ENCODE data around the gene SOCS4. TPM values are rescaled to one million over a fixed set of nuclear protein-coding genes. Genes with fewer than 3 reads are reported as not detected.
A peak's percentile ranks its signal among the peaks of the same experiment; 100 is the strongest.

The SOCS4 gene
- total and polyA plus RNA-seq, 2 of the 13 experiments (the other 11 are each of a cell fraction or from before 2014, with no cell fraction given) = 4.0 to 10.0 TPM

DNA sequence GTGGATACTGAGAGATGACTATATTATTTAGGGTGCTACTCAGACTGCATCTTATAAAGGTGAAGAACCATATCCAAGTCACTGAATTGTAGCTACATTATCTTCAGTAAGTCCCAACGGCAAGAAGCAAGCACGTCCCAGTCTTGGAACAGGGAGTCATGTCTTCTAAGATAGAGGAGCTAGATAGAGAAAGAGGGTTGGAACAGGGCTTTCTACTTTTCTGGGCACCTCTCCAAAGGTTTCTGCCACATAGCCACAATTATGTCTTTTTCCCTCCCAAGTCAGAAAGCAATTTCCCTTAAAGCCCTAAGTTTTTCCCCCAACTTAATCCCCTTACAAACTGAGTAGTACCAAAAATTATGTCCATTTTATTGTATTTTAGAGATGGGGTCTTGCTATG is 46.8 kb downstream of the SOCS4 start:
- H3K27me3 ChIP-seq (ENCODE audit: control insufficient read depth in 1 of 2, insufficient read depth in 2 of 2, low read length in 2 of 2) = no peaks in the 10 kb centered on the region
- intact Hi-C loops (cut with micrococcal nuclease; ENCODE audit: unreplicated experiment) = no loop called here
- no peak overlapping the region for H2AFZ ChIP-seq (ENCODE audit: low read length)
- H3K79me2 ChIP-seq (ENCODE audit: insufficient read depth, low read length) = no peaks in the 10 kb centered on the region
- H3K27ac ChIP-seq (ENCODE audit: extremely low read length, insufficient read depth, low read length) = no peak overlapping the region
- in situ Hi-C loops (cut with HindIII; ENCODE audit: extremely low pct_ligation_motif_present, low pct_unique_long_range_greater_than_20kb) = no loop called here
- no peak for ATAC-seq
- no peak overlapping the region for H3K4me3 ChIP-seq (replicated peaks in 1 of 3; ENCODE audit: insufficient read depth in 1 of 3, low read depth in 2 of 3, low read length in 3 of 3)
- TF ChIP-seq SCMH1 (CRISPR knock-in tag; IDR thresholded peaks at IDR 0.05; ENCODE audit: borderline replicate concordance) (no peak), MZF1 (CRISPR knock-in tag; IDR thresholded peaks at IDR 0.05; ENCODE audit: borderline replicate concordance) (no peak), STAT5B (CRISPR knock-in tag; IDR thresholded peaks at IDR 0.05) (no peak)
- TF ChIP-seq, protein P1, sequence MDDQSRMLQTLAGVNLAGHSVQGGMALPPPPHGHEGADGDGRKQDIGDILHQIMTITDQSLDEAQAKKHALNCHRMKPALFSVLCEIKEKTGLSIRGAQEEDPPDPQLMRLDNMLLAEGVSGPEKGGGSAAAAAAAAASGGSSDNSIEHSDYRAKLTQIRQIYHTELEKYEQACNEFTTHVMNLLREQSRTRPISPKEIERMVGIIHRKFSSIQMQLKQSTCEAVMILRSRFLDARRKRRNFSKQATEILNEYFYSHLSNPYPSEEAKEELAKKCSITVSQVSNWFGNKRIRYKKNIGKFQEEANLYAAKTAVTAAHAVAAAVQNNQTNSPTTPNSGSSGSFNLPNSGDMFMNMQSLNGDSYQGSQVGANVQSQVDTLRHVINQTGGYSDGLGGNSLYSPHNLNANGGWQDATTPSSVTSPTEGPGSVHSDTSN (CRISPR knock-in tag; IDR thresholded peaks at IDR 0.05; ENCODE audit: borderline replicate concordance) = no peak
- CTCF ChIA-PET (ENCODE audit: low intra/inter-chr PET ratio, low total read pairs) = no interaction called here
- POLR2A ChIA-PET = no interaction called here
- no peak overlapping the region for H3K9ac ChIP-seq (ENCODE audit: insufficient read depth, low read depth, low read length)
- no peaks in the 10 kb centered on the region for H4K20me1 ChIP-seq (ENCODE audit: insufficient read depth, low read length)
- no peak for DNase-seq (ENCODE audit: low spot score)
- BruUV-seq (replicated peaks) = no TSS peak
- peaks cover 27% of the 10 kb centered on the region for H3K4me1 ChIP-seq (ENCODE audit: insufficient read depth, low read length)
- no peaks in the 10 kb centered on the region for H3K36me3 ChIP-seq (replicated peaks in 1 of 2; ENCODE audit: control insufficient read depth in 1 of 2, insufficient read depth in 2 of 2, low read length in 2 of 2)
- H3K4me2 ChIP-seq (ENCODE audit: low read depth, low read length) = no peak overlapping the region
- 75% methylated on average over 2 of the region's 2 CpGs for WGBS (ENCODE audit: low lambda C conversion rate)
- H3K9me3 ChIP-seq (ENCODE audit: low read length) = no peaks in the 10 kb centered on the region
- FAIRE-seq = no peak

DNA sequence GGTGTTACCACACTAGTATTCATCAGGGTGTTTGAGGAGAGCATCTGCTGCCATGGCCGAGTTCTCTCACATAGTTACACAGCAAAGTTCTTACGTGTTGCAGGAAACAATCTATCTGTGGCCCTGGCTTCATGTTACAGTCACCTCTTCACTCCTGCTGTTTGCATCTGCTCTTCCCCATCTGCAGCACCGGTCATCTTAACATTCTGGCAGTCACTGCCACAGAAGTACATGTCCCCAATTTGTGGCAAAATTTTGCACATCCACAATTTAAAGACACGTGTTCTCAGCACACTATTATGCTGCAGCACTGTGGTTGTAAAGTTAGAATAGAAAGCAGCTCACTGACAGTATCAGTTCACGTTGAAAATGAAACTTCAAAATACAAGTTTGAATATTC is 47.6 kb downstream of the SOCS4 start:
- POLR2A ChIA-PET = no interaction called here

More for the DNA sequence above, 47.6 kb downstream of the SOCS4 start:
- WGBS (ENCODE audit: low lambda C conversion rate) = 10% methylated on average over 5 of the region's 5 CpGs
- FAIRE-seq = no peak
- no peaks in the 10 kb centered on the region for H3K27me3 ChIP-seq (ENCODE audit: control insufficient read depth in 1 of 2, insufficient read depth in 2 of 2, low read length in 2 of 2)
- no peak overlapping the region for H3K27ac ChIP-seq (ENCODE audit: extremely low read length, insufficient read depth, low read length)
- DNase-seq (ENCODE audit: low spot score) = no peak
- H3K4me2 ChIP-seq (ENCODE audit: low read depth, low read length) = peak overlapping the region; percentile 56
- in situ Hi-C loops (cut with HindIII; ENCODE audit: extremely low pct_ligation_motif_present, low pct_unique_long_range_greater_than_20kb) = no loop called here
- H3K4me3 ChIP-seq (replicated peaks in 1 of 3; ENCODE audit: insufficient read depth in 1 of 3, low read depth in 2 of 3, low read length in 3 of 3) = no peak overlapping the region
- no peak overlapping the region for H3K9ac ChIP-seq (ENCODE audit: insufficient read depth, low read depth, low read length)
- no peaks in the 10 kb centered on the region for H3K9me3 ChIP-seq (ENCODE audit: low read length)
- no peaks in the 10 kb centered on the region for H4K20me1 ChIP-seq (ENCODE audit: insufficient read depth, low read length)
- H3K4me1 ChIP-seq (ENCODE audit: insufficient read depth, low read length) = peaks cover 27% of the 10 kb centered on the region
- CTCF ChIA-PET (ENCODE audit: low intra/inter-chr PET ratio, low total read pairs) = no interaction called here
- BruUV-seq (replicated peaks) = no TSS peak
- TF ChIP-seq HOXA5 (CRISPR knock-in tag; IDR thresholded peaks at IDR 0.05) (no peak), SMAD1 (CRISPR knock-in tag; IDR thresholded peaks at IDR 0.05; ENCODE audit: borderline replicate concordance, low read depth) (no peak)
- H3K36me3 ChIP-seq (replicated peaks in 1 of 2; ENCODE audit: control insufficient read depth in 1 of 2, insufficient read depth in 2 of 2, low read length in 2 of 2) = no peaks in the 10 kb centered on the region
- ATAC-seq = peak; percentile 55
- H3K79me2 ChIP-seq (ENCODE audit: insufficient read depth, low read length) = no peaks in the 10 kb centered on the region
- no peak overlapping the region for H2AFZ ChIP-seq (ENCODE audit: low read length)
- intact Hi-C loops (cut with micrococcal nuclease; ENCODE audit: unreplicated experiment) = no loop called here
